NCI-H2196 (cell line): ENCODE data around the gene CACNA1B.
"Not testable (repeated sequence)": the region's sequence is repeated elsewhere in the genome, so short reads cannot be mapped to it uniquely, and the experiment has no call there.

Experiments
- DNase-seq: peaks from one replicate; lab custom pipeline; 2025; ENCODE audit not compliant: unreplicated experiment; lab: John Stamatoyannopoulos, UW

CACNA1B gene

DNA sequence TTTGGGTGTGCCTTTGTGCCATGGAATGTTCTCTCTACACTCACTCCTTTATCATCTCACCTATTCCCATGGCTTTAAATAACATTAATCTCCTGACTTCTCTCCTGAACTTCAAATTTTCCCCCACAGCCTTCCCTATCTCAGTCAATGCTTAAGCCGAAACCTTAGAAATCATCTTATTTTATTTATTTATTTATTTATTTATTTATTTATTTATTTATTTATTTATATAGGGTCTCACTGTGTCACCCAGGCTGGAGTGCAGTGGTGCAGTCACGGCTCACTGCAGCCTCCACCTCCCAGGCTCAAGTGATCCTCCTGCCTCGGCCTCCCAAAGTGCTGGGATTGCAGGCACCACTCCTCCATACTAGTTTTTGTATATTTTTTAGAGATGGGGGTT lies 229.5 kb downstream of the CACNA1B start:
- DNase-seq, result not testable (repeated sequence)

DNA sequence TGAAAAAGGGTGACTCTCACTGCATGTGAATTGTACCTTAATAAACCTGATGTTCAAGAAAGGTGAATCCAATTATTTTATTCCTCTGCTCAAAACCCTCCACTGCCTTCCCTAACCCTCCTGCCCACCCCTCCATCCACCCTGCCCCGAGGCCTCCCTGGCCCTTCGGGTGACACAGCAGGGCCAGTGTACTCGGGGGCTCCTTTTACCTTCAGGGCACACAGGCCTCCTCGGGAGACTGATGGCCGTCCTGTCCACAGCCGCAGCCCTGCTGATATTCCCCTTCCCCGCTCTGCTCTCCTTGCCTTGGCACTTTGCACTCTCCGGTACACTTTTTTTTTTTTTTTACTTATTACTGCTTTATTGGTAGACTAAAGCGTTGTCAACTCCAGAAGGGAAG lies 234.0 kb downstream of the CACNA1B start:
- DNase-seq, result no peak

DNA sequence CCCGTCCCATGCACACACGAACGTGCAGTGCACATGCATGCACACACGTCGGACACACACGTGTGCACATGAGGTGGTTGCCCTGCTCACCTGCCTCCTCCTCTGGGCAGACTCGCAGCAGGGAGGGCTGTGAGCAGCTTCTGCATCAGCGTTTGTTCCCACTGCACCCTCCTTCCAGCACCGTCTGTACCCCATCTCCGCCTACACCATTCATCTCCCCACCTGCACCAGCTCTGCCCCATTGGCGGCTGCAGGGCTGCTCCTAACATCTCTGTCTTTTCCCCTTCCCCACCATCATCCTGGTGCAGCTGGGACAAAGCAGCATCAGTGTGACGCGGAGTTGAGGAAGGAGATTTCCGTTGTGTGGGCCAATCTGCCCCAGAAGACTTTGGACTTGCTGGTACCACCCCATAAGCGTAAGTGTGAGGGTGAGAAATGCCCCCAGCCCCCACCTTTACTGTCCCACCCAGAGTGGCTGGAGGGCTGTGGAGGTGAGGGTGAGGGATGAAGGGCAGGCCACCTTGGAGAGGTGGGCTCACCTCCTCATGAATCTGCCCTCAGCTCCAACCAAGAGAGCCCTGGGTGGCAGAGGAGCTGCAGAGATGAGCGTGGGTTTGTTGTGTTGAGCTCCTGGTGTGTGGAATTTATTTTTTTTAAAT lies 234.6 kb downstream of the CACNA1B start:
- no peak for DNase-seq

DNA sequence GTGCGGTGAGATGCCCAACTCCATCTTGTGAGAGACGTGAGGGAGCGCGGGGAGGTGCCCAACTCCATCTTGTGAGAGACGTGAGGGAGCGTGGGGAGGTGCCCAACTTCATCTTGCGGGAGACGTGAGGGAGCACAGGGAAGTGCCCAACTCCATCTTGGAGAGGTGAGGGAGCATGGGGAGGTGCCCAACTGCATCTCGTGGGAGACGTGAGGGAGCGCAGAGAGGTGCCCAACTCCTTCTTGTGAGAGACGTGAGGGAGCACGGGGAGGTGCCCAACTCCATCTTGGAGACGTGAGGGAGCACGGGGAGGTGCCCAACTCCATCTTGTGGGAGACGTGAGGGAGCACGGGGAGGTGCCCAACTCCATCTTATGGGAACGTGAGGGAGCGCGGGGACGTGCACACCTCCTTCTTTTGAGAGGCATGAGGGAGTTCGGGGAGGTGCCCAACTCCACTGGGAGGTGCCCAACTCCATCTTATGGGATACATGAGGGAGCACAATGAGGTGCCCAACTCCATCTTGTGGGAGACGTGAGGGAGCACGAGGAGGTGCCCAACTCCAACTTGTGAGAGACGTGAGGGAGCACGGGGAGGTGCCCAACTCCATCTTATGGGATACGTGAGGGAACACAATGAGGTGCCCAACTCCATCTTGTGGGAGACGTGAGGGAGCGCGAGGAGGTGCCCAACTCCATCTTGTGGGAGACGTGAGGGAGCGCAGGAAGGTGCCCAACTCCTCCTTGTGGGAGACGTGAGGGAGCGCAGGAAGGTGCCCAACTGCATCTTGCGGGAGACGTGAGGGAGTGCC lies 235.4 kb downstream of the CACNA1B start:
- no peak for DNase-seq

DNA sequence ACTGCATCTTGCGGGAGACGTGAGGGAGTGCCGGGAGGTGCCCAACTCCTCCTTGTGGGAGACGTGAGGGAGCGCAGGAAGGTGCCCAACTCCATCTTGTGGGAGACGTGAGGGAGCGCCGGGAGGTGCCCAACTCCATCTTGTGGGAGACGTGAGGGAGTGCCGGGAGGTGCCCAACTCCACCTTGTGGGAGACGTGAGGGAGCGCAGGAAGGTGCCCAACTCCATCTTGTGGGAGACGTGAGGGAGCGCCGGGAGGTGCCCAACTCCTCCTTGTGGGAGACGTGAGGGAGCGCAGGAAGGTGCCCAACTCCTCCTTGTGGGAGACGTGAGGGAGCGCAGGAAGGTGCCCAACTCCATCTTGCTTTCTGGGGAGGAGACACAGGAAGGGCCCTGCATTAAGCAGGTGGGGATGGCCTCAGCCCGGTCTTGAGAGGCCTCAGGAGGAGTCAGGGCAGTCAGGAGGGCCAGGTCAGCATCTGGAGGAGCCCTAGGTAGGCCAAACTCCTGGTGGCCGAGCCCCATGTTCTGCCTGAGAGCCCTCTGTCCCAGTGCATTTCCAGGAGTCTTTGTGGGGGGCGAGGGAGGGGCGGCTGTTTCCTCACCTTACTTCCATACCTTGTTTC lies 236.2 kb downstream of the CACNA1B start:
- not testable (repeated sequence) for DNase-seq

DNA sequence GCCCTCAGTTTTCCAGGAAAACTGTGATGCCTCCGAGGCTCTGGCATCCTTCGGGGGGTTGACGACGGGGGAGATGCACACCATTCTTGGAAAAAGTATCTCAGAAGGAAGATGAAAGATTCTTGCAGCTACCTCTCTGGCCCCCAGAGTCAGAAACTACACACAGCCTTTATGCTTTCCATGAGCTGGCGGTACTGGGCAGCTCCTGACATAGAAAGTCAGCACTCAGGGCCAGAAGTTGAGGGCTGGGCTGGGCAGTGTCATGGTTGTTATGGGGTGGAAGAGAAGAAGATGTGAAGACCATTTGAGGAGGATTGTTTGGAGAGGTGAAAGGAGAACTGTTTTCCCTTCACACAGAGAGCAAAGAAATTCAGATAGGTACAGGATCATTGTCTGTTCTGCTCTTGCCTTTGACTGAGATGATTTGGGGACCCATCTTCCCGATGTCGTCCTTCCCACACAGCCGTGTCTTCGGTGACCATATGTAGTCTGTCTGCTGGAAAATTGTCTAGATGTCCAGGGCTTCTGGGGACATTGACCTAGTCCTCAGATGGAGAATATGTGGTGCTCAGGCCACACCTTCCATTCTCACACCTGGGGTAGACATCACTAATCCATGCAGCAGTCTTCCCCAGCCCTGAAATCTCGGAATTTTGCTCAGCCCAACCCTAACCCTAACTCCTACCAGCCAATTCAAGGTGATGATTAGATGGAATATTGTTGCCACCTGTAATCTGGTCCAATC lies 237.1 kb downstream of the CACNA1B start:
- no peak for DNase-seq

DNA sequence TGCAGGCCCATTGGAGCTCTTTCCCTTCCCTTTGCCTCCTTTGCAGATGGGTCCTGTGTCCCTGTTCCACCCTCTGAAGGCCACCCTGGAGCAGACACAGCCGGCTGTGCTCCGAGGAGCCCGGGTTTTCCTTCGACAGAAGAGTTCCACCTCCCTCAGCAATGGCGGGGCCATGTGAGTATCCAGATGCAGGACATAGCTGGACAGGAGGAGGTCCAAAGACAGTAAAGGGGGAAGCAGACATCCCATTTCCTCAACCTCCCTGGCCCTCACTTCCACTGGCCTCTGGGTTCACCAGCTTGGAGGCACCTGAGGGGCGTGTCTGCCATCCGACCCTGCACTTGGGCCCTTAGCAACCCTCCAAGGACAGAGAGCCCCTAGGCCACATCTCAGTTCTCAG lies 237.9 kb downstream of the CACNA1B start:
- DNase-seq, result no peak

DNA sequence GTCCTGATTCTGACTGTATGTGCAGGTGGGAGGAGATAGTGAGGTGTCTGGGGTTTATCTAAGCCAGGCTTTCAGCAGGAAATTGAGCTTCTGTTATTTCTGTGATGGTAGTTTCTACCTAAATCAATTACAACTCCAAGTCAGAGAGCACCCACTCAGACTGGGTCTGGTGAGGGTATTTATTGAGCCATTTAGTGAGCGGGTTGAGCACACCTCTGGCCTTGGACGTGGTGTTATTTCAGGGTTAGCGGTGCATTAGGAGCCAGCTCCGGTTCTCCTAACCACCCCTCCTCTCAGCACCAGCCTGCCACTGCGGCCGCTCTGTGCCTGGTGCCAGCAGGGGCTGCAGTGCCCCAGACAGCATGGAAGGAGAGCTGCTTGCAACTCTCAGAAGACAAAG lies 238.9 kb downstream of the CACNA1B start:
- no peak for DNase-seq

DNA sequence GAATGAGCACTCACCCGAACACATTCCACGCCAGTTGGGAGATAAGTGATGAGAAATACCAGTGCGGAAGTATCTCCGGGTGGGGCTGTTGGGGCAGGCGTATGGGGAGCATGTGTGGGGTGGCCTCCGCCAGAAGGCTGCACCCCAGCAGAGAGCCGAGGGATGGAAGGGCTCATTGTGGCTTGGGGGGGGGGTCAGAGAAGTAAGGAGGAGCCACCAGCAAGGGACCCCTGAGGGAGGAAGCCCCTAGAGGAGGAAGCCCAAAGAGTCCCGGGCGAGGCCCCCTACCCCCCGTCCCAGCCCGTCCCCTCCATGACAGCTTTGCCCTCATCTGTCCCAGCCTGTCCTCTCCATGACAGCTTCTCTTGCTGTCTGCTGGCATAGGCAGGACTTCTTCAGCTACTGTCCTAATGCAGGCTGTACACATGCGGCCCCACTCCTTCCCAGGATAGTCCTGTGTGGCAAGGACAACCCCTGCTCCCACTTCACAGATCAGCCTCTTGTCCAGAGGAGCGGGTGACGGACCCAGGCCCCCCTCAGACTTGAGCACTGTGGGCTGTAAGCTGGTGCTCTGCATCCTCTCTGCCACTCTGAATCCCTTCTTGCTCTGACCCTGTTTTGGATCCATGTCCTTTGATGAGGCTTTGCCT lies 239.6 kb downstream of the CACNA1B start:
- no peak for DNase-seq

DNA sequence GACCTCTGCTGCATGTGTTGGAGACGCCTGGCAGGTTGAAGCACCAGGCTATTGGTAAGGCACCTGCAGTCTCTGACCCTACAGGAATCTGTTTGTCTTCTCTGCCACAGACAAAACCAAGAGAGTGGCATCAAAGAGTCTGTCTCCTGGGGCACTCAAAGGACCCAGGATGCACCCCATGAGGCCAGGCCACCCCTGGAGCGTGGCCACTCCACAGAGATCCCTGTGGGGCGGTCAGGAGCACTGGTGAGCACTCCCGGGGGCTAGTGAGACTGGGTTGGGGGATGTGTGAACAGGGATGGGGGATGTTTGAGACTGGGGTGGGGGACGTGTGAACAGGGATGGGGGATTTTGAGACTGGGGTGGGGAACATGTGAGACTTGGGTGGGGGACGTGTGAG lies 240.3 kb downstream of the CACNA1B start:
- no peak for DNase-seq

DNA sequence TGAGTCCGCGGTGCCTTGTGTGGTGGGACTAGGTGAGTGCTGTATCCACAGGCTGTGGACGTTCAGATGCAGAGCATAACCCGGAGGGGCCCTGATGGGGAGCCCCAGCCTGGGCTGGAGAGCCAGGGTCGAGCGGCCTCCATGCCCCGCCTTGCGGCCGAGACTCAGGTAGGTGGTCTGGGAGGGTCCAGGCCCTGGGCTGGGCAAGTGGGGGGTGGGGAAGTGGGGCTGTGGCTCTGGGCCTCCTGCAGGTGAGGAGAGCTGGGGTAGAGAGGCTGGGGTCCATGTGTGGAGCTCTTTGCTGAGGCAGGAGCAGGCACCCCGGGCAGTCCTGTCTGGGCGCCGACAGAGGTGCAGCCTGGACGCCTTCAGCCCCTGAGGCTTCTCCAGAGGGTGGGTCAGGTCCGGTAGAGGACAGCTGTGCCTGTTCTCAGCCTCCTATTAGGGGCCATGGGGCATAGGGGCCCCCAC lies 241.1 kb downstream of the CACNA1B start:
- DNase-seq, result no peak

DNA sequence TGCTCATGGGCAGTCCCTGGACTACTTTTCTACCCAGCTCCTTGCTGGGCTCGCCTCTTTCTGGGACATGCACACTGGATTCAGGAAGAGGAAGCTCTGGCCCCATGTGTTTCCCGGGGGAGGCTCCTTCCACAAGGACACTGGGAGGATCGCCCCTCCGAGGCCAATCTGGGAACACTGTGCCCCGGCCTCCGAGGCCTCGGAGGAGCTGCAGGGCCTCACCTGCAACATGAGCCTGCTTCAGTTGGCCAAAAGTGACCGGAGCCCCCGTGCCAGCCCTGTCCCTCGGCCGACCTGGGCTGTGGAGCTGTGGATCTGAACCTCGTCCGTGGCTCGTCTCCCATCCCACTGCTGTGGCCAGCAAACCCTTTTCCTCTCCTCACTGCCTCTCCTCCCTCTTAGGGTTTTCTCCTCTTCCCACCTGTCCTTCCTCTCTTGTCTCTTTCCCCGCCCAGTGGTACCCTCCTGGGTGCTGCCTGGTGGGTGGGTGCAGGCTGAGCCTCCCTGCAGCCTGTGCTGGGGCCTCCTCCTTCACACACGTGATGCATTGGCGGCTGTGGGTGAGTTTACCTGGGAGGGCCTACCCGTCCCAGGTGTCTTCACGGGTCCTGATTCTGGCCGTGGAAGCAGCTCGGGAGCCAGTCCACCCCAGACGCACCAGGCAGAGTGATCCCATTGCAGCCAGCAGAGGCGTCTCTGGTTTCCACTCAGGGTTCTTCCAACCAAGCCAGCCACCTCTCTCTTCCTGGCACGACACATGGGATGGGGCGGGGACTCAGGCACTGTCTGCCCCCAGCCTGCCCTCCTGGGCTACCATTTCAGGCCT lies 241.8 kb downstream of the CACNA1B start:
- no peak for DNase-seq

DNA sequence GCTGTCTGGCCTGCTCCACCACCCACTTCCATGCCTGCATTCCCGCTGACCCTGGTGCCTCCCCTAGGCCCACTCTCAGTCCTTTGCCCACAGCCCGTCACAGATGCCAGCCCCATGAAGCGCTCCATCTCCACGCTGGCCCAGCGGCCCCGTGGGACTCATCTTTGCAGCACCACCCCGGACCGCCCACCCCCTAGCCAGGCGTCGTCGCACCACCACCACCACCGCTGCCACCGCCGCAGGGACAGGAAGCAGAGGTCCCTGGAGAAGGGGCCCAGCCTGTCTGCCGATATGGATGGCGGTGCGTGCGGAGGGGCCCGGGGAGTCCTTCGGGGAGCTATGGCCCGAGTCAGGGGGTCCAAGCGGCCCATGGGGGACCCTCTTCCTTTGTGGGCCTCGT lies 242.5 kb downstream of the CACNA1B start:
- no peak for DNase-seq

DNA sequence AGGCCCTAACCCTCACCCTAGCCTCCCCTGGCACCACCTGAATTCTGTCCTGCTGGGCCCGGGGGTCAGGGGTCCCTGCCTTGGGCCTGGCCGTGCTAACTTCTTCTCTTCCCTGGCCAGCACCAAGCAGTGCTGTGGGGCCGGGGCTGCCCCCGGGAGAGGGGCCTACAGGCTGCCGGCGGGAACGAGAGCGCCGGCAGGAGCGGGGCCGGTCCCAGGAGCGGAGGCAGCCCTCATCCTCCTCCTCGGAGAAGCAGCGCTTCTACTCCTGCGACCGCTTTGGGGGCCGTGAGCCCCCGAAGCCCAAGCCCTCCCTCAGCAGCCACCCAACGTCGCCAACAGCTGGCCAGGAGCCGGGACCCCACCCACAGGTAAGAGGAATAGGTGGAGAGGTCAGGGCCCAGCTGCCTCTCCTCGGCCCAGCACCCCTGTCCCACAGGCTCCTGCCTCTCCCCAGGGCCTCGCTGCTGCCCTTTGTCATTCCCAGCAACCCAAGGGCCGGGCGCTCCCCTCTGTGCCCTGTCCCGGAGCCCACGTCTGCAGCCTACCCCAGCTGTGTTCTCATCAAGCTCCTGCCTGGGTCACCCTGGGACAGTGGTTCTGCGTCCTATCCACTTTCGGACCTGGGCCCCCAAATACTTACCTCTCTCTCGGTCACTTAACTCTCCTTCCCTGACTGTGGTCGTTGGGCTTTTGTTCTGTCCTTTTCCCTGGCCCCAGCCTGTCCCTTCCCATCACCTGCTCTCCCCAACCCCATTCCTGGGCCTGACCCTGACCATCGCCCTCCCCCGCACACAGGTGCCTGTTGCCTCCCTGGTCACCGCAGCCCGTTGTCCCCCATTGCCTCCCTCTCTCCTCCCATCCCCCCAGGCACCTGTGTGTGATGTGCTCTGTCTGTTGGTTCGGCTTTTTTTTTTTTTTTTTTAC lies 243.2 kb downstream of the CACNA1B start:
- no peak for DNase-seq

DNA sequence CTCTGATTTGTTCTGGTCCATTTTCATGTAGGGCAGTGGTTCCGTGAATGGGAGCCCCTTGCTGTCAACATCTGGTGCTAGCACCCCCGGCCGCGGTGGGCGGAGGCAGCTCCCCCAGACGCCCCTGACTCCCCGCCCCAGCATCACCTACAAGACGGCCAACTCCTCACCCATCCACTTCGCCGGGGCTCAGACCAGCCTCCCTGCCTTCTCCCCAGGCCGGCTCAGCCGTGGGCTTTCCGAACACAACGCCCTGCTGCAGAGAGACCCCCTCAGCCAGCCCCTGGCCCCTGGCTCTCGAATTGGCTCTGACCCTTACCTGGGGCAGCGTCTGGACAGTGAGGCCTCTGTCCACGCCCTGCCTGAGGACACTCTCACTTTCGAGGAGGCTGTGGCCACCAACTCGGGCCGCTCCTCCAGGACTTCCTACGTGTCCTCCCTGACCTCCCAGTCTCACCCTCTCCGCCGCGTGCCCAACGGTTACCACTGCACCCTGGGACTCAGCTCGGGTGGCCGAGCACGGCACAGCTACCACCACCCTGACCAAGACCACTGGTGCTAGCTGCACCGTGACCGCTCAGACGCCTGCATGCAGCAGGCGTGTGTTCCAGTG lies 244.0 kb downstream of the CACNA1B start:
- no peak for DNase-seq

DNA sequence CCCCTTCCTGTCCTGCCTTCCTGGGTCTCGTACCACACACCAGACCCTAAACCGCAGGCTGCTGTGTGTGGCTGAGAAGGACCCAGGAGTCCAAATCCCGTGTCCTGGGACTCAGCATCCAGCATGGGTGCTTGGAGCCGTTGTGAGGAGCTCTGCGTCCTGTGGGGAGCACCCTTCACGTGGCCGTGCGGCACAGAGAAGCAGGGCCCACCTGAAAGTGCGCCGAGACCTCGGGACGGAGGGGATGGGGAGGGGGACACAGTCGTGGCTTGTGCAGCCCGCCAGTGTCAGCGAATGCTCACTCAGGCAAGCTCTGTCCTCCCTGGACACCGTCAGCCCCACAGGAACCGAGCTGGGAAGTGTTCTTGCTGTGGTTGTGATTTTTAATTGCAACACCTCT lies 244.6 kb downstream of the CACNA1B start:
- no peak for DNase-seq

DNA sequence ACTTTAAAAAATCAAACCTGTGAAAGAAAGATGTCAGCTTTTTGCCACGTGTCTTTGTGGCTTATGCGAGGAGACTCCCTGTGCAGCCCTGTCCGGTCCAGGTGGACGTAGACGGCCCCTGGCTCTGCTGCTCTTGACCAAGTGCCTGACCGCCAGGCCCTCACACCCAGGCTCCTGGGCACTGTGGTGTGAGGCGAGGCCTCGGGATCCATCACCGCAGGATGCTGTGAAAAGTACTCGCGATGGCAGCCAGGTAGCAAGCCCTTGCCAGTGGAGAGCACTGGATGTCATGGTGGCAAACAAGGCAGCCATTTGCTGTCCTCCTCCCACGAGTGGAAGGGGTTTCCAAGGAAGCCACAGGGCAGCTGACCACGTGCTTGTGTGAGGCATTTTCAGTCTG lies 245.1 kb downstream of the CACNA1B start:
- no peak for DNase-seq

DNA sequence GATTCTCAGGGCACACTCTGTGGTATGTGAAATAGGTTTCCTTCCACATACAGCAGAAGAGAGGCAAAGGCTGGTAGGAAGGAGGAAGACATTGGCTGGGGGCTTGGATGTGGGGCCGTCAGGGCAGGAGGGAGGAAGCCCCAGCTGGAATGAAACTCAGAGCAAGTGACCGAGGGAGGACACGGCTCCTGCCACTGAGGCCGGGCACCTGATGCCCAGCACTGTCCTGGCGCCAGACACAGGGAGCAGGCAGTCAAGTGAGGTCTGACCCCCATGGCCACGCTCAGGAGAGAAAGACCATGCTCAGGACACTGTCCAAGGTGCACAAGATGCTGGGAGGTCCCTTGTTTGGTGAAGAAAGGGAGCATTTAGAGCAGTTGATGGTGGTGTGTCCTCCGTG lies 245.5 kb downstream of the CACNA1B start:
- DNase-seq, result no peak
